ENCODE measurements around the gene KIF9. TPM values are rescaled to one million over a fixed set of nuclear protein-coding genes. Genes with fewer than 3 reads are reported as not detected.

The KIF9 gene
- total and polyA plus RNA-seq, 2 of the 8 experiments (the other 6 are each of a cell fraction or from before 2014, with no cell fraction given), result 5.0 to 8.0 TPM

- DNase-seq (ENCODE audit: low read depth in 1 of 2, low spot score in 2 of 2) (no peak), FAIRE-seq (no peak)
- H2AK5ac ChIP-seq (ENCODE audit: low read depth, low read length), result no peak overlapping the region
- H3K23ac ChIP-seq (ENCODE audit: insufficient read length), result no peak overlapping the region
- H2BK120ac ChIP-seq (replicated peaks; ENCODE audit: low read depth, low read length), result no peak overlapping the region
- CTCF ChIA-PET (ENCODE audit: partially characterized antibody), result interaction anchor here (0.6 to 1.0 kb wide), 2 partner anchors 23 to 58 kb away, joined by 3 to 4 read pairs; no protein-coding TSS in a partner anchor
- no peak overlapping the region for H3K4me3 ChIP-seq (ENCODE audit: extremely low read depth in 1 of 4, insufficient read depth in 2 of 4, low read depth in 3 of 4, low read length in 4 of 4)
- no peak overlapping the region for H2BK20ac ChIP-seq (ENCODE audit: low read length)
- no peaks in the 10 kb centered on the region; a peak in 1 of 7 replicates for H3K4me1 ChIP-seq (replicated peaks in 1 of 4; ENCODE audit: control insufficient read depth in 3 of 4, insufficient read depth in 4 of 4, low read length in 3 of 4)
- no peak overlapping the region for H3K14ac ChIP-seq (ENCODE audit: insufficient read length)
- no peaks in the 10 kb centered on the region for H3K27me3 ChIP-seq (replicated peaks in 1 of 4; ENCODE audit: control insufficient read depth in 3 of 4, extremely low read depth in 1 of 4, insufficient read depth in 3 of 4, low read length in 3 of 4)
- no peak overlapping the region for H2BK15ac ChIP-seq (ENCODE audit: low read length)
- H3K79me1 ChIP-seq (ENCODE audit: low read depth, low read length), result no peaks in the 10 kb centered on the region
- no peak overlapping the region for H3K4ac ChIP-seq (replicated peaks; ENCODE audit: insufficient read length, low read depth, low read length)
- no peaks in the 10 kb centered on the region for H3K9me3 ChIP-seq (ENCODE audit: insufficient read depth in 2 of 2, low read depth in 1 of 2, low read length in 1 of 2)
- H2BK5ac ChIP-seq (ENCODE audit: low read depth, low read length), result no peak overlapping the region
- POLR2A ChIA-PET (ENCODE audit: partially characterized antibody), result no interaction called here
- no peak overlapping the region for H3K9ac ChIP-seq (replicated peaks in 1 of 4; ENCODE audit: extremely low read depth in 1 of 4, low read depth in 3 of 4, low read length in 3 of 4)
- no peaks in the 10 kb centered on the region for H3K36me3 ChIP-seq (ENCODE audit: control insufficient read depth in 2 of 4, insufficient read depth in 4 of 4, low read length in 3 of 4)
- H3K56ac ChIP-seq (replicated peaks; ENCODE audit: insufficient read length, low read depth, low read length), result no peak overlapping the region
- H4K8ac ChIP-seq (ENCODE audit: extremely low read depth, insufficient read depth, low read length), result no peak overlapping the region
- H2AFZ ChIP-seq (ENCODE audit: low read length), result no peak overlapping the region
- no peaks in the 10 kb centered on the region for H3K23me2 ChIP-seq (ENCODE audit: low read depth, low read length)
- H3K18ac ChIP-seq (ENCODE audit: extremely low read depth, low read length), result no peak overlapping the region
- no peak overlapping the region for H4K91ac ChIP-seq (replicated peaks; ENCODE audit: insufficient read length, low read length)
- H3K4me2 ChIP-seq (ENCODE audit: insufficient read depth in 1 of 2, low read depth in 2 of 2, low read length in 2 of 2), result no peak overlapping the region
- no peaks in the 10 kb centered on the region for H4K20me1 ChIP-seq (replicated peaks in 1 of 2; ENCODE audit: control insufficient read depth in 1 of 2, insufficient read depth in 2 of 2, low read length in 2 of 2)
- 94% methylated on average over 6 of the region's 6 CpGs; no CpG with 5 or more reads in 1 of the 2 experiments for whole genome bisulfite sequencing, 2 experiments (ENCODE audit: extremely low coverage in 1 of 2, insufficient coverage in 1 of 2, insufficient read length in 1 of 2, insufficient replicate concordance in 2 of 2, low coverage in 1 of 2, low lambda C conversion rate in 2 of 2, missing lambda C conversion rate in 1 of 2)
- no peak overlapping the region for H3K27ac ChIP-seq (ENCODE audit: low read depth, low read length)
- H3K79me2 ChIP-seq (ENCODE audit: control insufficient read depth in 1 of 2, insufficient read depth in 2 of 2, low read length in 2 of 2), result no peaks in the 10 kb centered on the region
- no peak overlapping the region for H4K5ac ChIP-seq (ENCODE audit: insufficient read length, low read depth, low read length)
- H2BK12ac ChIP-seq (ENCODE audit: low read depth, low read length), result no peak overlapping the region
- TF ChIP-seq TBP (IDR thresholded peaks at IDR 0.05; ENCODE audit: low read depth, low read length) (no peak), KDM1A (IDR thresholded peaks at IDR 0.05; ENCODE audit: borderline replicate concordance, low read length) (no peak), HDAC2 (IDR thresholded peaks at IDR 0.05; ENCODE audit: borderline replicate concordance in 1 of 2, low read depth in 2 of 2, low read length in 2 of 2) (no peak), RXRA (IDR thresholded peaks at IDR 0.05; ENCODE audit: insufficient read depth, low read depth, low read length) (no peak), NANOG (IDR thresholded peaks at IDR 0.05; ENCODE audit: insufficient read depth, low read depth, low read length, poor library complexity, severe bottlenecking) (no peak), SIN3A (conservative IDR thresholded peaks at IDR 0.05 in 1 of 2, IDR thresholded peaks at IDR 0.05 in 1 of 2; ENCODE audit: low read depth in 1 of 2, low read length in 2 of 2) (no peak), JUN (IDR thresholded peaks at IDR 0.05; ENCODE audit: low read depth, low read length) (no peak), RBBP5 (IDR thresholded peaks at IDR 0.05; ENCODE audit: borderline replicate concordance, low read depth, low read length) (no peak)
- TF ChIP-seq, protein P1, sequence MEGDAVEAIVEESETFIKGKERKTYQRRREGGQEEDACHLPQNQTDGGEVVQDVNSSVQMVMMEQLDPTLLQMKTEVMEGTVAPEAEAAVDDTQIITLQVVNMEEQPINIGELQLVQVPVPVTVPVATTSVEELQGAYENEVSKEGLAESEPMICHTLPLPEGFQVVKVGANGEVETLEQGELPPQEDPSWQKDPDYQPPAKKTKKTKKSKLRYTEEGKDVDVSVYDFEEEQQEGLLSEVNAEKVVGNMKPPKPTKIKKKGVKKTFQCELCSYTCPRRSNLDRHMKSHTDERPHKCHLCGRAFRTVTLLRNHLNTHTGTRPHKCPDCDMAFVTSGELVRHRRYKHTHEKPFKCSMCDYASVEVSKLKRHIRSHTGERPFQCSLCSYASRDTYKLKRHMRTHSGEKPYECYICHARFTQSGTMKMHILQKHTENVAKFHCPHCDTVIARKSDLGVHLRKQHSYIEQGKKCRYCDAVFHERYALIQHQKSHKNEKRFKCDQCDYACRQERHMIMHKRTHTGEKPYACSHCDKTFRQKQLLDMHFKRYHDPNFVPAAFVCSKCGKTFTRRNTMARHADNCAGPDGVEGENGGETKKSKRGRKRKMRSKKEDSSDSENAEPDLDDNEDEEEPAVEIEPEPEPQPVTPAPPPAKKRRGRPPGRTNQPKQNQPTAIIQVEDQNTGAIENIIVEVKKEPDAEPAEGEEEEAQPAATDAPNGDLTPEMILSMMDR (IDR thresholded peaks at IDR 0.05; ENCODE audit: control extremely low read depth in 1 of 3, insufficient read depth in 1 of 3, low read depth in 1 of 3, low read length in 3 of 3), result no peak
These were observed 42.7 kb downstream of the KIF9 start for GRCh38 chr3:47239929-47240328.
